Activated CD4-positive, alpha-beta T cell treated with anti-CD3 and anti-CD28 coated beads for 24 hours (primary cell): Measurements from ENCODE around the gene LRP2.

Source experiments
- DNase-seq, 2 donors: peaks; one replicate each; pipeline ENCODE4 v3.0.0-alpha.2; 2020; ENCODE audit warnings: low read depth in 2 of 2

Gene LRP2

GRCh38 chr2:169247211-169247610 is 115.1 kb downstream of the LRP2 start:
- DNase-seq: no peak

- DNase-seq: no peak
Observed at GRCh38 chr2:169240405-169240804, 121.9 kb downstream of the LRP2 start.

- no peak for DNase-seq
Observed at GRCh38 chr2:169237939-169238338, 124.4 kb downstream of the LRP2 start.

GRCh38 chr2:169237286-169237685 is 125.0 kb downstream of the LRP2 start:
- no peak for DNase-seq

GRCh38 chr2:169232551-169233154 is 129.7 kb downstream of the LRP2 start:
- no peak for DNase-seq

- no peak for DNase-seq
Observed at GRCh38 chr2:169230204-169230603, 132.1 kb downstream of the LRP2 start.

- no peak for DNase-seq
Observed at GRCh38 chr2:169229590-169229989, 132.7 kb downstream of the LRP2 start.

GRCh38 chr2:169225906-169226305 is 136.4 kb downstream of the LRP2 start:
- DNase-seq: no peak

- no peak for DNase-seq
Observed at GRCh38 chr2:169225233-169225750, 137.0 kb downstream of the LRP2 start.

GRCh38 chr2:169222665-169223064 is 139.7 kb downstream of the LRP2 start:
- no peak for DNase-seq

GRCh38 chr2:169221745-169222369 is 140.5 kb downstream of the LRP2 start:
- no peak for DNase-seq

- DNase-seq: no peak
Observed at GRCh38 chr2:169210917-169211316, 151.4 kb downstream of the LRP2 start.

GRCh38 chr2:169208026-169208425 is 154.3 kb downstream of the LRP2 start:
- no peak for DNase-seq

- DNase-seq: no peak
Observed at GRCh38 chr2:169205176-169205575, 157.2 kb downstream of the LRP2 start.

- no peak for DNase-seq
Observed at GRCh38 chr2:169203952-169204351, 158.4 kb downstream of the LRP2 start.

- DNase-seq: no peak
Observed at GRCh38 chr2:169200756-169201155, 161.6 kb downstream of the LRP2 start.

GRCh38 chr2:169193618-169194017 is 168.7 kb downstream of the LRP2 start:
- no peak for DNase-seq

- DNase-seq: no peak
Observed at GRCh38 chr2:169190197-169190775, 172.0 kb downstream of the LRP2 start.

GRCh38 chr2:169189132-169189531 is 173.2 kb downstream of the LRP2 start:
- no peak for DNase-seq

- DNase-seq: no peak
Observed at GRCh38 chr2:169185711-169186110, 176.6 kb downstream of the LRP2 start.

- DNase-seq: no peak
Observed at GRCh38 chr2:169184074-169184473, 178.3 kb downstream of the LRP2 start.

- DNase-seq: no peak
Observed at GRCh38 chr2:169182573-169182972, 179.8 kb downstream of the LRP2 start.

- DNase-seq: no peak
Observed at GRCh38 chr2:169178804-169179390, 183.4 kb downstream of the LRP2 start.
